WTC11 (cell line): ENCODE data around the gene CCL23. TPM values are rescaled to one million over a fixed set of nuclear protein-coding genes. Genes with fewer than 3 reads are reported as not detected.

Source experiments
- ATAC-seq: fragments of 200-7000 bp; cut with Tn5 transposase; 2 replicates; pipeline ENCODE4 v1.10.0; 2021; ENCODE audit warnings: mild to moderate bottlenecking, moderate library complexity
- CTCF ChIA-PET: fragments of 300-600 bp; sonication (Branson Sonifier 250); formaldehyde crosslinking; loops from one replicate; lab custom pipeline; 2021; ENCODE audit warnings: antibody characterized with exemption; lab: Charles Lee
- POLR2A ChIA-PET: fragments of 350-600 bp; sonication (Branson Sonifier 250); formaldehyde crosslinking; loops from one replicate; lab custom pipeline; 2021; ENCODE audit warnings: antibody characterized with exemption; lab: Charles Lee
- DNase-seq: peaks from one replicate; pipeline ENCODE4 v3.0.0; 2021; ENCODE audit warnings: low spot score
- H3K27ac Mint-ChIP-seq: 2 replicates; pipeline ENCODE4 v1.8.0; 2021; ENCODE audit warnings: mixed read lengths
- H3K27me3 Mint-ChIP-seq: 2 replicates; pipeline ENCODE4 v1.8.0; 2021; ENCODE audit warnings: low read depth, mild to moderate bottlenecking, moderate library complexity, mixed read lengths
- H3K36me3 Mint-ChIP-seq: 2 replicates; pipeline ENCODE4 v1.8.0; 2021; ENCODE audit warnings: mixed read lengths
- H3K4me1 Mint-ChIP-seq: 2 replicates; pipeline ENCODE4 v1.8.0; 2022; ENCODE audit warnings: mixed read lengths
- H3K4me3 Mint-ChIP-seq: 2 replicates; pipeline ENCODE4 v1.8.0; 2021; ENCODE audit warnings: mild to moderate bottlenecking, moderate library complexity, mixed read lengths
- H3K9me3 Mint-ChIP-seq: 2 replicates; pipeline ENCODE4 v1.8.0; 2021; ENCODE audit warnings: mixed read lengths
- ATF1 ChIP-seq: sonication (generic); formaldehyde crosslinking; IDR thresholded peaks from 2 replicates; pipeline ENCODE4 v1.8.1; 2023; ENCODE audit warnings: mild to moderate bottlenecking, moderate library complexity, missing genetic modification reagents
- ATF2 ChIP-seq: sonication (generic); formaldehyde crosslinking; IDR thresholded peaks from 2 replicates; pipeline ENCODE4 v1.8.1; 2022; ENCODE audit warnings: low read depth, missing genetic modification reagents, borderline replicate concordance
- CBFB ChIP-seq: sonication (generic); formaldehyde crosslinking; IDR thresholded peaks from 2 replicates; pipeline ENCODE4 v1.8.1; 2022; ENCODE audit warnings: mild to moderate bottlenecking, low read depth, missing genetic modification reagents
- E2F4 ChIP-seq: sonication (generic); formaldehyde crosslinking; IDR thresholded peaks from 2 replicates; pipeline ENCODE4 v1.8.1; 2022; ENCODE audit warnings: low read depth, mild to moderate bottlenecking, moderate library complexity, missing genetic modification reagents, borderline replicate concordance
- GRHL2 ChIP-seq: fragments of 250-450 bp; sonication (Bioruptor Pico); IDR thresholded peaks from 2 replicates; pipeline ENCODE4 v1.8.0; 2022; ENCODE audit warnings: mild to moderate bottlenecking, moderate library complexity; ENCODE audit not compliant: insufficient replicate concordance, severe bottlenecking
- HMGA2 ChIP-seq: fragments of 250-450 bp; sonication (Bioruptor Pico); IDR thresholded peaks from 2 replicates; pipeline ENCODE4 v1.4.0; 2021; ENCODE audit warnings: mild to moderate bottlenecking, moderate library complexity
- IRF1 ChIP-seq: sonication (generic); formaldehyde crosslinking; IDR thresholded peaks from 2 replicates; pipeline ENCODE4 v1.8.0; 2023; ENCODE audit warnings: missing genetic modification reagents
- IRF2 ChIP-seq: sonication (generic); formaldehyde crosslinking; IDR thresholded peaks from 2 replicates; pipeline ENCODE4 v1.8.0; 2022; ENCODE audit warnings: low read depth, missing genetic modification reagents, borderline replicate concordance
- JUN ChIP-seq: sonication (generic); formaldehyde crosslinking; IDR thresholded peaks from 2 replicates; pipeline ENCODE4 v1.8.0; 2023; ENCODE audit warnings: mild to moderate bottlenecking, missing genetic modification reagents
- KAT7 ChIP-seq: sonication (generic); formaldehyde crosslinking; IDR thresholded peaks from 2 replicates; pipeline ENCODE4 v1.8.1; 2023; ENCODE audit warnings: missing genetic modification reagents, mild to moderate bottlenecking, borderline replicate concordance
- MYBL2 ChIP-seq: sonication (generic); formaldehyde crosslinking; IDR thresholded peaks from 2 replicates; pipeline ENCODE4 v1.8.1; 2023; ENCODE audit warnings: mild to moderate bottlenecking, moderate library complexity, missing genetic modification reagents
- NR1H2 ChIP-seq: sonication (generic); formaldehyde crosslinking; IDR thresholded peaks from 2 replicates; pipeline ENCODE4 v1.9.0; 2021; ENCODE audit warnings: mild to moderate bottlenecking, moderate library complexity, missing genetic modification reagents
- NR3C1 ChIP-seq: sonication (generic); formaldehyde crosslinking; conservative IDR thresholded peaks from 2 replicates; pipeline ENCODE4 v1.8.1; 2023; ENCODE audit warnings: low read depth, mild to moderate bottlenecking, missing genetic modification reagents
- OVOL2 ChIP-seq: fragments of 250-450 bp; sonication (Bioruptor Pico); IDR thresholded peaks from 2 replicates; pipeline ENCODE4 v1.9.0; 2021; ENCODE audit warnings: mild to moderate bottlenecking, borderline replicate concordance
- PRDM15 ChIP-seq: sonication (generic); formaldehyde crosslinking; IDR thresholded peaks from 2 replicates; pipeline ENCODE4 v1.8.0; 2022; ENCODE audit warnings: missing genetic modification reagents
- PRRX2 ChIP-seq: fragments of 250-450 bp; sonication (Bioruptor Pico); IDR thresholded peaks from 2 replicates; pipeline ENCODE4 v1.8.0; 2021; ENCODE audit warnings: mild to moderate bottlenecking
- SP1 ChIP-seq: sonication (generic); formaldehyde crosslinking; conservative IDR thresholded peaks from 2 replicates; pipeline ENCODE4 v1.8.1; 2022; ENCODE audit warnings: missing genetic modification reagents
- TEAD1 ChIP-seq: sonication (generic); formaldehyde crosslinking; IDR thresholded peaks from 2 replicates; pipeline ENCODE4 v1.8.0; 2022; ENCODE audit warnings: mild to moderate bottlenecking, missing genetic modification reagents
- TP53 ChIP-seq: sonication (generic); formaldehyde crosslinking; IDR thresholded peaks from 2 replicates; pipeline ENCODE4 v1.8.1; 2023; ENCODE audit warnings: mild to moderate bottlenecking, missing genetic modification reagents
- USF2 ChIP-seq: sonication (generic); formaldehyde crosslinking; IDR thresholded peaks from 2 replicates; pipeline ENCODE4 v1.8.1; 2023; ENCODE audit warnings: mild to moderate bottlenecking, missing genetic modification reagents, moderate library complexity
- ZBTB43 ChIP-seq: sonication (generic); formaldehyde crosslinking; IDR thresholded peaks from 2 replicates; pipeline ENCODE4 v1.8.1; 2023; ENCODE audit warnings: mild to moderate bottlenecking, missing genetic modification reagents
- ZNF138 ChIP-seq: sonication (generic); formaldehyde crosslinking; conservative IDR thresholded peaks from 2 replicates; pipeline ENCODE4 v1.8.1; 2022; ENCODE audit warnings: mild to moderate bottlenecking, moderate library complexity, missing genetic modification reagents
- ZNF396 ChIP-seq: fragments of 250-450 bp; sonication (Bioruptor Pico); IDR thresholded peaks from 2 replicates; pipeline ENCODE4 v1.8.0; 2021; ENCODE audit warnings: mild to moderate bottlenecking, moderate library complexity, borderline replicate concordance
- ZNF512 ChIP-seq: sonication (generic); formaldehyde crosslinking; IDR thresholded peaks from 2 replicates; pipeline ENCODE4 v1.8.1; 2022; ENCODE audit warnings: missing genetic modification reagents, borderline replicate concordance
- total RNA-seq: library from RNA; stranded (reverse); gene quantifications from 3 replicates; pipeline ENCODE4 v1.2.3, GENCODE V29; 2021

Gene CCL23
- total RNA-seq, 1 experiment from 2014 or later, result not detected

- TF ChIP-seq USF2 (CRISPR knock-in tag) (no peak), PRRX2 (no peak), IRF1 (CRISPR knock-in tag) (no peak), NR1H2 (CRISPR knock-in tag) (no peak)
These were observed 31.9 kb upstream of the CCL23 start (continued) for GRCh38 chr17:36049643-36050042.

- Mint-ChIP-seq H3K36me3 (0 out of 2 replicates have a peak, but pooled peaks cover 5% of the 10 kb centered on the region), H3K4me1 (no peaks in the 10 kb centered on the region), H3K27ac (no peak overlapping the region), H3K27me3 (no peaks in the 10 kb centered on the region; the same call in none of the 2 replicates), H3K9me3 (peaks cover 60% of the 10 kb centered on the region), H3K4me3 (no peak overlapping the region)
- TF ChIP-seq OVOL2 (CRISPR knock-in tag) (no peak), HMGA2 (CRISPR knock-in tag) (no peak), ZNF512 (CRISPR knock-in tag) (no peak), CBFB (CRISPR knock-in tag) (no peak), ZBTB43 (CRISPR knock-in tag) (no peak), NR3C1 (no peak), SP1 (CRISPR knock-in tag) (no peak), ATF2 (CRISPR knock-in tag) (no peak), PRDM15 (CRISPR knock-in tag) (no peak)
- DNase-seq (no peak), ATAC-seq (no peak)
- ChIA-PET CTCF (interaction anchor here (2.1 kb wide), 1 partner anchor 24 kb away, joined by 6 read pairs; no protein-coding TSS in a partner anchor), POLR2A (no interaction called here)
These were observed 30.3 kb upstream of the CCL23 start for GRCh38 chr17:36048066-36048465.

GRCh38 chr17:36036235-36036634 lies 18.5 kb upstream of the CCL23 start:
- ChIA-PET CTCF (no interaction called here), POLR2A (no interaction called here)
- Mint-ChIP-seq H3K4me3 (no peak overlapping the region), H3K36me3 (no peaks in the 10 kb centered on the region), H3K27me3 (peaks cover 6% of the 10 kb centered on the region; the same call in 1 of the 2 replicates), H3K4me1 (no peaks in the 10 kb centered on the region), H3K27ac (no peak overlapping the region), H3K9me3 (no peaks in the 10 kb centered on the region)
- DNase-seq (no peak), ATAC-seq (no peak)
- TF ChIP-seq TP53 (CRISPR knock-in tag) (no peak), NR1H2 (CRISPR knock-in tag) (no peak), GRHL2 (CRISPR knock-in tag) (no peak), KAT7 (no peak), ATF1 (no peak), JUN (CRISPR knock-in tag) (no peak), ZNF396 (CRISPR knock-in tag) (no peak), IRF2 (CRISPR knock-in tag) (no peak), E2F4 (CRISPR knock-in tag) (no peak), ZNF138 (CRISPR knock-in tag) (no peak), MYBL2 (CRISPR knock-in tag) (no peak), TEAD1 (CRISPR knock-in tag) (no peak)
